DMS 273 treated with DMSO at 0.1 percent for 48 hours (cell line): ENCODE measurements around the gene BRIP1.

ENCODE experiments used
- DNase-seq: peaks from one replicate; lab custom pipeline; 2025; lab: John Stamatoyannopoulos, UW

BRIP1 gene

GRCh38 chr17:61631800-61632199, 231.5 kb downstream of the BRIP1 start:
- DNase-seq, result no peak
